Upper lobe of left lung (tissue), 4 donors: Measurements from ENCODE around the gene C1orf226.

Experiments used
- EP300 ChIP-seq, 4 donors: sonication (generic); formaldehyde crosslinking; IDR thresholded peaks; one replicate each; pipeline ENCODE4 v1.5.1; 2017; ENCODE audit warnings: antibody characterized with exemption in 4 of 4, control low read depth in 2 of 4
- POLR2A ChIP-seq, 4 donors: fragments of 450-650 bp; IDR thresholded peaks; one replicate each; pipeline ENCODE4 v1.5.1; 2016 to 2017; ENCODE audit warnings: antibody characterized with exemption in 4 of 4, mild to moderate bottlenecking in 2 of 4
- POLR2AphosphoS5 ChIP-seq, 2 donors: sonication (generic); formaldehyde crosslinking; IDR thresholded peaks; one replicate each; pipeline ENCODE4 v1.5.1; 2017; ENCODE audit warnings: antibody characterized with exemption in 2 of 2
- TF ChIP-seq, protein P1 (sequence below), 6 experiments: fragments of 450-650 bp in 4 of 6; fragments of 200-600 bp in 2 of 6; sonication (generic) in 2 of 6; IDR thresholded peaks; one replicate each; pipeline ENCODE4 v1.5.1; 2016 to 2019; ENCODE audit warnings: antibody characterized with exemption in 6 of 6

GRCh38 chr1:162422662-162423375 is 41.3 kb downstream of the C1orf226 start:
- TF ChIP-seq, protein P1, sequence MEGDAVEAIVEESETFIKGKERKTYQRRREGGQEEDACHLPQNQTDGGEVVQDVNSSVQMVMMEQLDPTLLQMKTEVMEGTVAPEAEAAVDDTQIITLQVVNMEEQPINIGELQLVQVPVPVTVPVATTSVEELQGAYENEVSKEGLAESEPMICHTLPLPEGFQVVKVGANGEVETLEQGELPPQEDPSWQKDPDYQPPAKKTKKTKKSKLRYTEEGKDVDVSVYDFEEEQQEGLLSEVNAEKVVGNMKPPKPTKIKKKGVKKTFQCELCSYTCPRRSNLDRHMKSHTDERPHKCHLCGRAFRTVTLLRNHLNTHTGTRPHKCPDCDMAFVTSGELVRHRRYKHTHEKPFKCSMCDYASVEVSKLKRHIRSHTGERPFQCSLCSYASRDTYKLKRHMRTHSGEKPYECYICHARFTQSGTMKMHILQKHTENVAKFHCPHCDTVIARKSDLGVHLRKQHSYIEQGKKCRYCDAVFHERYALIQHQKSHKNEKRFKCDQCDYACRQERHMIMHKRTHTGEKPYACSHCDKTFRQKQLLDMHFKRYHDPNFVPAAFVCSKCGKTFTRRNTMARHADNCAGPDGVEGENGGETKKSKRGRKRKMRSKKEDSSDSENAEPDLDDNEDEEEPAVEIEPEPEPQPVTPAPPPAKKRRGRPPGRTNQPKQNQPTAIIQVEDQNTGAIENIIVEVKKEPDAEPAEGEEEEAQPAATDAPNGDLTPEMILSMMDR (IDR thresholded peaks at IDR 0.05): no peak
- TF ChIP-seq POLR2A (IDR thresholded peaks at IDR 0.05) (no peak), EP300 (IDR thresholded peaks at IDR 0.05) (no peak), POLR2AphosphoS5 (IDR thresholded peaks at IDR 0.05) (no peak)
